NCI-H187 treated with DMSO at 0.1 percent for 48 hours (cell line): Measurements from ENCODE around the gene ZNF79.

ENCODE experiments used
- DNase-seq: peaks from one replicate; lab custom pipeline; 2025; lab: John Stamatoyannopoulos, UW

Gene ZNF79

GRCh38 chr9:127398275-127398647 lies 25.9 kb upstream of the ZNF79 start:
- DNase-seq: no peak

GRCh38 chr9:127398715-127399400 lies 25.3 kb upstream of the ZNF79 start:
- no peak for DNase-seq

DNA sequence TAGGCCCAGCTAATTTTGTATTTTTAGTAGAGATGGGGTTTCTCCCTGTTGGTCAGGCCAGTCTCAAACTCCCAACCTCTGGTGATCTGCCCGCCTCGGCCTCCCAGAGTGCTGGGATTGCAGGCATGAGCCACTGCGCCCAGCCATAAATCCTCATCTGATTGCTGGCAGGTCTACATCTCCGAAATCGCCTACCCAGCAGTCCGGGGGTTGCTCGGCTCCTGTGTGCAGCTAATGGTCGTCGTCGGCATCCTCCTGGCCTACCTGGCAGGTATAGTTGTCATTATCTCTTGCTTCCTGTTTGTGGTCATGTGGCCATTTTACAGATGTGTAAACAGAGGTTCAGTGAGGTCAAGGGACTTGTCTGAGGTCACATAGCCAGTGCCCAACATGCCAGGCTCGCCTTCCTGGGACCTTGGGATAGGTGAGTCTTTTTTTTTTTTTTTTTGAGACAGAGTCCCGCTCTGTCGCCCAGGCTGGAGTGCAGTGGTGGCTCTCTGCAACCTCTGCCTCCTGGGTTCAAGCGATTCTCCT lies 24.4 kb upstream of the ZNF79 start:
- no peak for DNase-seq

GRCh38 chr9:127402401-127403090 lies 21.6 kb upstream of the ZNF79 start:
- DNase-seq: no peak

GRCh38 chr9:127403507-127404192 lies 20.5 kb upstream of the ZNF79 start:
- no peak for DNase-seq

GRCh38 chr9:127404631-127405030 lies 19.6 kb upstream of the ZNF79 start:
- no peak for DNase-seq

- DNase-seq: no peak
Measured at GRCh38 chr9:127405344-127406125, 18.6 kb upstream of the ZNF79 start.

GRCh38 chr9:127406799-127407491 lies 17.2 kb upstream of the ZNF79 start:
- no peak for DNase-seq

DNA sequence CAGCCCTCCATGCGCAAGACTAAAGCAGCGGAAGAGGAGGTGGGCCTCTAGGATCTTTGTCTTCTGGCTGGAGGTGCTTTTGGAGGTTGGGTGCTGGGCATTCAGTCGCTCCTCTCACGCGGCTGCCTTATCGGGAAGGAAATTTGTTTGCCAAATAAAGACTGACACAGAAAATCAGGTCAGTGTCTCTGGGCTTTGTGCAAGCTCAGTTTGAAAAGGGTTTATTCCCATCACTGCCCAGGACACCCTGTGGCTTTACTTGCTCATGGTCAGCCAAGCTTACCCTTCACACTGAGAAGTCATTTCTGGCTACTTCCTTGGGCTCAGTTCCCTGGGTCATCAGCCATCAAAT lies 16.7 kb upstream of the ZNF79 start:
- no peak for DNase-seq

DNA sequence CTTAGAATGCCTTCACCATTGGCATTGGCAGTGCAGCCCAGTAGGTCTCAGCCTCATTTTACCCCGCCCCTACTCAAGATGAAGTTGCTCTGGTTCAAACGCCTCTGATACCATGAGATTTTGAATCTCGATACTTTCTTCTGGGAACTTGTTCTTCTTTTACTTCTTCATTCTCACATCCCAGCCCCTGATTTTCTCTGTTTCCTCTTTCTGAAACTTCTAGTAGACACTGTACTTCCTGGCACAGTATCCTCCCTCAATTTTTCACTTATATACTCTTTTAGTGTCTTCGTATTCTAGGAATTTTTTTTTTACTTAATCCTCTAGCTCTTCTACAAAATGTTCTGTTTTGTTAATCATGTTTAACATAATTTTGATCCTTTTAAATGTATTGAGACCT lies 13.1 kb upstream of the ZNF79 start:
- no peak for DNase-seq

- DNase-seq: no peak
Measured at GRCh38 chr9:127415141-127415540, 9.0 kb upstream of the ZNF79 start.

- DNase-seq: no peak
Measured at GRCh38 chr9:127415657-127416056, 8.5 kb upstream of the ZNF79 start.

- DNase-seq: no peak
Measured at GRCh38 chr9:127417131-127418036, 6.8 kb upstream of the ZNF79 start.

GRCh38 chr9:127418037-127418471 lies 6.1 kb upstream of the ZNF79 start:
- DNase-seq: no peak

GRCh38 chr9:127419348-127419747 lies 4.8 kb upstream of the ZNF79 start:
- no peak for DNase-seq

DNA sequence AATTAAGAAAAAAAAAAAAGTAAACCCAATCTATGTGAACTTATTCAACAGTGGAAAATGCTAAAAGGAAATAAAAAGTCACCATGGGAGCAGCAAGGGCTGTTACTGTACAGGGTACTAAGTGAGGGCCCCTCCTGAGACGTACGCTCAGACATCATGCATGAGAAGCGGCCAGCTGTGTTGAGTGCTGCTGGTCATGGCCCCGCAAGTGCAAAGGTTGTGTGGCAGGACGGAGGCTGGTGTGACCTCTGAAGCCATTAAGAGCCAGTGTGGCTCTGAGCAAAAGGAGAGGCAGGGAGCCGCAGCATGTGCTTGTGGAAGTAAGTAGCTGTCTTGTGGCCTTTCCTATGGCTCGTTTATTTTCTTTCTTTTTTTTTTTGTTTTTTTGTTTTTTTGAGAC lies 3.1 kb upstream of the ZNF79 start:
- no peak for DNase-seq

DNA sequence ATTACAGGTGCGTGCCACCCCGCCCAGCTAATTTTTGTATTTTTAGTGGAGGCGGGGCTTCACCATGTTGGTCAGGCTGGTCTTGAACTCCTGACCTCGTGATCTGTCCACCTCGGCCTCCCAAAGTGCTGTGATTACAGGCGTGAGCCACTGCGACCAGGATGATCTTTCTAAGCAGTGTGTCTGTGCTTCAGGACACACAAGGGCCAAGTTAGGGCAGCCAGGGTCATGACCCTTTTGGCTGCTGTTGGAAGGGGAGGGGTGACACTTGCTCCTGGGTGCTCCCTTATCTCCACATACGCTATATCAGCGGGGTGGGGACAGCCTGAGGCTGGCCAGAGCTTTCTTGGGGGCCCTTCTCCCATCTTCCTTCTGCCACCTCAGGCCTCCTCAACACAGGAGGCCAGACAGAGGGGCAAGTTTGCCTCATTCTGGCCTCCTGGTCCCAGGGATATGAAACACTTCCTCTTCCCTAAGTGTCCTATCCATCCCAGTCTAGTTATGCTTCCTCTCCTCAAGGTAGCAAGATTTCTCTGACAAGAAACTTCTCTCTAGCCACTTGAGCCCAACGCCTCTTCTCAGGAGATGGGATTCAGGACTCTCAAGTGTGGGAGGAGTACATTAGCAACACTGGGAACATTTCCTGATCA lies 1.9 kb upstream of the ZNF79 start:
- no peak for DNase-seq

DNA sequence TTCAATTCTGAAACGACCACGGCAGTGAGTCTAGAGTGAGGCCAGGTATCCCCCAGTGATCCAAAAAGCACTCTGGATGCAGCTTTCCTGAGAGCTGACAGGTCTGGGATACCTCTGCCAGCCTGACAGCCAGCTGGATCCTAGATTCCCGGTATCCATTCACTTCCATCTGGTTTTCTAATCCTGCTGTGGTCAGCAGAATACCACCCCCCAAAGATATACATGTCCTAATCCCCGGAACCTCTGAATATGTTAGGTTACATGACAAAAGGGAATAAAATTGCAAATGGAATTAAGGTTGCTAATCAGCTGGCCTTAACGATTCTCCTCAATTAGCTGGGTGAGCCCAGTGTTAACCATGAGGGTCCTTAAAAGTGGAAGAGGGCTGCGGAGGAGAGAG lies 1.4 kb upstream of the ZNF79 start:
- DNase-seq: no peak

- DNase-seq: no peak
Measured at GRCh38 chr9:127423476-127423933, 677 bp upstream of the ZNF79 start.

- DNase-seq: no peak
Measured at GRCh38 chr9:127424676-127424999, 456 bp downstream of the ZNF79 start.
